ENCODE data around the gene TACC2. TPM values are rescaled to one million over a fixed set of nuclear protein-coding genes. Genes with fewer than 3 reads are reported as not detected.

The TACC2 gene
- total RNA-seq, 2 experiments from 2014 or later: not detected

GRCh38 chr10:122252805-122253204 is 263.8 kb downstream of the TACC2 start:
- ChIA-PET POLR2A (no interaction called here), CTCF (no interaction called here)
- TF ChIP-seq CTCF (IDR thresholded peaks at IDR 0.05): no peak
- H3K27ac Mint-ChIP-seq: no peak overlapping the region
- no peak for DNase-seq
- H3K36me3 Mint-ChIP-seq (ENCODE audit: low read depth): no peaks in the 10 kb centered on the region
- intact Hi-C loops (cut with micrococcal nuclease): no loop called here
- H3K4me3 Mint-ChIP-seq: no peak overlapping the region
- H3K4me1 Mint-ChIP-seq (ENCODE audit: low read depth): no peaks in the 10 kb centered on the region
- H3K27me3 Mint-ChIP-seq: no peaks in the 10 kb centered on the region
- no peaks in the 10 kb centered on the region for H3K9me3 Mint-ChIP-seq
- no peak for ATAC-seq

DNA sequence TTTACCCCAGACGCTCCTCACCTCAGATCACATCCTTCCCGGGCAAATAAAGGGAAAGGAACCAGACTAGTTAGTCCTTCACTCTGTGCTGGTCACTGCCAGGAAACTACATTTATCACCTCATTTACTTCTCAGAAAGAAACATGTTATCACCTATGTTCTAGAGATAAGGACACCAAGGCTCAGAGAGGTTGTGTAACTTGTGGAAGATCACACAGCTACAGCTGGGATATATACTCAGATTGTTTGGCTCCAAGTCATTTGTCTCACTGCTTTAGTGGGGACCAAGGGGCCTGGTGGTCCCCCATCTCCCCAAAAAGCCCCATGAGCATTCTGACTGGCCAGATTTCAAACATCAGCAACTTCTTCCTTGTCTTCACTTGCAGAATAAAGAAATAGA is 264.6 kb downstream of the TACC2 start:
- Mint-ChIP-seq H3K27ac (no peak overlapping the region), H3K27me3 (no peaks in the 10 kb centered on the region), H3K4me3 (no peak overlapping the region), H3K36me3 (ENCODE audit: low read depth) (no peaks in the 10 kb centered on the region), H3K9me3 (no peaks in the 10 kb centered on the region), H3K4me1 (ENCODE audit: low read depth) (no peaks in the 10 kb centered on the region)
- ATAC-seq (no peak), DNase-seq (no peak)
- intact Hi-C loops (cut with micrococcal nuclease): no loop called here
- TF ChIP-seq CTCF (IDR thresholded peaks at IDR 0.05): no peak
- ChIA-PET POLR2A (no interaction called here), CTCF (interaction anchor here (1.7 kb wide), 1 partner anchor 14 kb away, joined by 6 read pairs; no protein-coding TSS in a partner anchor)

DNA sequence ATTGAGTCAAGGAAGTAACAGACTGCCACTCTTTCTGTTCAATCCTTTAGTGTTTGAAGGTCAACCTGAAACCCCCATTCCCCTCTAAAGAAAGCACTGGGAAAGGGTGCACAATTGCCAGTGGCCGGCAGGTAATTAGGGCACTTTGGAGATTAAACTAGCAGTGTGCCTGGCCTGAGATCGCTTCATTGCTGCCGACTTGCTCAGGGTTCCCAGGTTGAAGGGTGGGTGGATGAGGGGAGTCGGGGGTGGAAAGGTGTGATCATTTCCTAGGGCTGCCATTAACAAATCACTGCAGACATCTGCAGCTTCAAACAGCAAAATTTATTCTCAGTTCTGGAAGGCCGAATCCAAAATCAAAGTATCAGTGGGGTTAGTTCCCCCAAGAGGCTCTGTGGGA is 265.9 kb downstream of the TACC2 start:
- no peak overlapping the region for H3K4me3 Mint-ChIP-seq

GRCh38 chr10:122255509-122256301 is 266.7 kb downstream of the TACC2 start:
- no peak overlapping the region for H3K27ac Mint-ChIP-seq
- CTCF ChIA-PET: interaction anchor here (3.9 kb wide), 1 partner anchor 12 kb away, joined by 17 read pairs; no protein-coding TSS in a partner anchor
- H3K4me1 Mint-ChIP-seq (ENCODE audit: low read depth): no peaks in the 10 kb centered on the region
- DNase-seq (no peak), ATAC-seq (no peak)
- H3K36me3 Mint-ChIP-seq (ENCODE audit: low read depth): no peaks in the 10 kb centered on the region
- H3K9me3 Mint-ChIP-seq: no peaks in the 10 kb centered on the region
- intact Hi-C loops (cut with micrococcal nuclease): no loop called here
- TF ChIP-seq CTCF (IDR thresholded peaks at IDR 0.05): no peak
- POLR2A ChIA-PET: no interaction called here
- no peak overlapping the region for H3K4me3 Mint-ChIP-seq
- H3K27me3 Mint-ChIP-seq: peaks cover 4% of the 10 kb centered on the region

More for the DNA sequence above, 265.9 kb downstream of the TACC2 start:
- ATAC-seq (no peak), DNase-seq (no peak)
- intact Hi-C loops (cut with micrococcal nuclease): no loop called here
- Mint-ChIP-seq H3K9me3 (no peaks in the 10 kb centered on the region), H3K4me1 (ENCODE audit: low read depth) (no peaks in the 10 kb centered on the region), H3K27me3 (peaks cover 3% of the 10 kb centered on the region), H3K36me3 (ENCODE audit: low read depth) (no peaks in the 10 kb centered on the region), H3K27ac (no peak overlapping the region)
- POLR2A ChIA-PET: no interaction called here
- no peak for TF ChIP-seq CTCF (IDR thresholded peaks at IDR 0.05)
- CTCF ChIA-PET: interaction anchor here (1.7 kb wide), 1 partner anchor 13 kb away, joined by 6 read pairs; no protein-coding TSS in a partner anchor

GRCh38 chr10:122257041-122257440 is 268.1 kb downstream of the TACC2 start:
- Mint-ChIP-seq H3K4me3 (no peak overlapping the region), H3K27me3 (peaks cover 7% of the 10 kb centered on the region), H3K4me1 (ENCODE audit: low read depth) (no peaks in the 10 kb centered on the region), H3K27ac (no peak overlapping the region), H3K9me3 (peaks cover 2% of the 10 kb centered on the region), H3K36me3 (ENCODE audit: low read depth) (no peaks in the 10 kb centered on the region)
- TF ChIP-seq CTCF (IDR thresholded peaks at IDR 0.05): no peak
- POLR2A ChIA-PET: no interaction called here
- no peak for DNase-seq
- CTCF ChIA-PET: interaction anchor here (3.9 kb wide), 1 partner anchor 11 kb away, joined by 17 read pairs; no protein-coding TSS in a partner anchor
- no peak for ATAC-seq
- intact Hi-C loops (cut with micrococcal nuclease): no loop called here

Data from activated CD8-positive, alpha-beta T cell treated with anti-CD3 and anti-CD28 coated beads for 36 hours (primary cell).